HG03060 (cell line): ENCODE results near the gene MAP2K5.
"Not testable (repeated sequence)": the region's sequence is repeated elsewhere in the genome, so short reads cannot be mapped to it uniquely, and the experiment has no call there.

Experiments used
- ATAC-seq: cut with Tn5 transposase; IDR thresholded peaks from one replicate; pipeline ENCODE4 v1.9.1; 2021; ENCODE audit warnings: low read depth, moderate number of reproducible peaks; ENCODE audit not compliant: unreplicated experiment

MAP2K5 gene

DNA sequence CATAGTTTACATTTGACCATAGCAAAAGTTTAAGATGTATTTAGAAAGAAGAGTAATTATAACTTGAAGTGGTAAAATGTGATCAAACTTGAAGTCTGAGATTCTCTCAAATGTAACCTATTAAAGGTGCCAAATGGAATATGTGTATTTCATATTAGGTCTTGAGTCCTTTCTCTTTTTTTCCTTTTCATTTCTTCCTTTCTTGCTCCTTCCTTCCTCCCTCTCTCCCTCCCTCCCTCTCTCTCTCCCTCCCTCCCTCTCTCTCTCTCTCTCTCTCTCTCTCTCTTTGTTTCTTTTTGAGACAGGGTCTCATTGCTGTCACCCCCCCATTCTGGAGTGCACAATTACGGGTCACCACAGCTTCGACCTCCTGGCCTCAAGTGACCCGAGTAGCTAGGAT, 47.7 kb downstream of the MAP2K5 start:
- ATAC-seq = no peak

DNA sequence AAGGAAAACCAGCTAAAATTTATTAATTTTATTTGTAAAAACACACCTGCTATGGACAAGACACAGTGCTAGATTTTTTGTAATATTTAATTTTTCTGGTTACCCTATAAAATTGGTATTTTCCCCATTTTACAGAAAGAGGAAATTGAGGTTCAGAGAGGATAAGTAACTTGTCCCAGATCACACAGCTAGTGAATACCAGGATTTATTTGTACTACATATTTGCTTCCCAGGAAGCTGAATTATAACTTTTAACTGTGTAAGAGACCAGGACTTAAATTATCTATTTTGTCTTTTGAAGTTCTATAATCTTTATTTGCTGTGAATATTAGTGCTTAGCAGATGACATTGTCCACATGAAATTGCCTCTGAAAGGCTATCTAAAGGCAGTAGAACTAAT, 49.7 kb downstream of the MAP2K5 start:
- no peak for ATAC-seq

DNA sequence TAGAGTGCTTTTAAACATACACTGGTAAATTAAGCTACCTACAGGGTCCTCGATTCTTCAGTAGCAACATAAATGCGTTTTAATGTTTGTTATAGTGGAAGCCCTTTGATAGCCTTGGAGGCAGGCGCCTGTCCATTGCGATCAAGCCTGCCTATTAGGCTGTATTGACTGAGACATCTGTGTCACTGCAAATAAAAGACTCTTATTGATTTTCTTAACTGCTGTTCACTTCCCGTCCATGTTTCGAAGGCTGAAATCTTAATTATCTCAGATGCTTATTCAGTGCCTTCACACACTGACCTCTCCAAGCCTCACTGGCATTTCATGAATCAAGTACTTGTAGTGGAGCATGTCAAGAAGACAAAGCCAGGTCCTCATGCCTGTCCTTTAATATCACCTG, 51.1 kb downstream of the MAP2K5 start:
- ATAC-seq = no peak

DNA sequence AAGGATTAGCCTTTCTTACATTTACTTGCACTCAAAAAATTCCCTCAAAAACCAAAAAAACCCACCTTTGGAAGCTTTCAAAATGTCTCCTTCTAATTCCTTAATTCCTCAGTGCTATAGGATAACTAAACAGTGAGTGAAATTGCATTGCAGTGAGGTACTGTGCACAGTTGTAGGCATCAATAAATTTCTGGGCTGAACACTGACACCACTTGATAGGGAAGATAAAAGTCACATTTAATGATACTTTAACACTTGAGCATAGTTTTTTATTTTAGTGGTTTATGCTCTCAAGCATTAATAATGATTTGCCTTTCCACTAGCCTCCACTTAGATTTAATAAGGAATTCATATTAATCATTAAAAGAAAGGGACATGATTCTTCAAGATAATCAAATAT, 52.3 kb downstream of the MAP2K5 start:
- no peak for ATAC-seq

DNA sequence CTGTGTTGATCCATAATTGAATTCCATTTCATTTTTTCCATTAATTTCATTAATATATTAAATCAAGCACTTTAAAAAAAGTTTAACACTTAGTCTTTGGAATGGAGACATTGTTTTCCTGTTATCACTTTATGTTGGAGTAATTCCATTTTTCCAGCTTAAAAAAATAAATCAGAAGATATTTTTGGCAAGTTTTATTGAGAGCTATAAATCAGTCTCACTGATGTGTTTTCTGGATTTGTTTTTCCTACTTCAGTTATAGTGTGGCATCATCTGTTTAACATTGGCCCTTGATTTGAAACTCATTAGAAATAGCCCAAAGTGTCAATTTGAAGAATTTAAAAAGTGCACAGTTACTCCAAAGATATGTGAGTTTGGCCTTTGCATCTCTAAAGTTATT, 53.1 kb downstream of the MAP2K5 start:
- no peak for ATAC-seq

DNA sequence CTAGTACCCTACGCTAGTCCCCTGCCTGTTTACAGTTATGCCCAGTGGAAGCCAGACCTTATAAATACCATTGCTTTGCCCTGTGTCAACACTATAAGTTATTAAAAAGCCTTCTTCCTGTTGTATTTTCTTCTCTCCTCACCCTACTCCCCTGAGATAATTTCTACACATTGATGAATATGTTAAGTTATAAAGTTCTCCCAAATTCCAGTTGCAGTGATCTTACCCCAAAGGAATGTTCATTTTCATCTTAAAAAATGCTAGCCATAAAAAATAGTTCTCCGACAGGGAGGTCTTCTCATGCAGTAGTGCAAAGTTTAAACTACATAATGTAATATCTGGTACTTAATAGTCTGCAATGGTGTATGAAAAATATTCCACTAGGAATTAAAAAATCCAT, 58.6 kb downstream of the MAP2K5 start:
- no peak for ATAC-seq

DNA sequence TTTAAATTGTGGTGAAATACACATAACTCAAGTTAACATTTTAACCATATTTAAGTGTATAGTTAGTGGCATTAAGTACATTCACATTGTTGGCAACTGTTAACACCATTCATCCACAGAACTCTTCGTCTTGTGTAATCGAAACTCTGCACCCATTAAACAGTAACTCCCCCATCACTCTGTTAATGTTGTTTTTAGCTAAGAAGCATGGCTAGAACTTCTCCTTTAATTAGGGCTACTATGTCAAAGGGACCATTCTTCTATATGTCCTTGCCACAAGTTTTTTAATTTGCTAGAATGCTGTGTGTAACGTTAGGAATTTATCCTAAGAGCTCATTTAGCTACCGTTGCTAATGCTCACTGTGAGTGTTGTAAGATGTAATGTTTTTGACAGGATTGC, 60.6 kb downstream of the MAP2K5 start:
- no peak for ATAC-seq

DNA sequence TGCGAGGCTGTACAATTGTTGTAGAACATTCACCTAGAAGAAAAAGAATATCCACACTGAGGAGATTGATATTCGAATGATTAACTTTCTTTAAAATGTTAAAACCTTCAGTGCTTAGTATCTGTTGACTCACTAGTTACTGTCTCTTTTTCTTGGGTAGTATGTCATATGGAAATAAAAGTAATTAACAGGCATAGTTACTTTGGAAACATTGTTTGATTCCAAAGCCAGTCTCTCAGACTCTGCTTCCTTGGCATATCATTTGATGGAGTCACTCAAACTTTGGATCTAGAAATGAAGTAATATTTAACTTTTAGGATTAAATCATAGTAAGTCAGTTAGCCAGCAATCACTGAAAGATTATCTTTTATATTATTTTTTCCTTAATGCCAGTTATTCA, 63.4 kb downstream of the MAP2K5 start:
- ATAC-seq = no peak

DNA sequence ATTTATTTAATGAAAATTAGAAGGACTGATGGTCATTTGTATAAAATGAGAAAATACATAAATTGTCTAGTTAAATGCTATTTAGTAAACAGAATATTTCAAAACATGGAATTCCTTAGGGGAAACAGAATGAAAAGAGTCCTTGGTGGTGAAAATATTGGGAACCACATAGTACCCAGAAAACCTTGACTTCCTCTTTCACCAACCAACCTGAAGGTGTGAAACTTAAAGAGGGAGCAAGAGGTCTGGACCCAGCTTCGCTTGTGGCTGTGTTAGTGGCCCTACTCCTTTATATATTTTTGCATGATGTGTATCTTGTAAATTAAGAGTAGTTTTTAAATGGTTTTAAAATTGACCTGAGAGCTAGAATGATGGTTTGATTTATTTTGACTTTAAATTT, 64.2 kb downstream of the MAP2K5 start:
- no peak for ATAC-seq

DNA sequence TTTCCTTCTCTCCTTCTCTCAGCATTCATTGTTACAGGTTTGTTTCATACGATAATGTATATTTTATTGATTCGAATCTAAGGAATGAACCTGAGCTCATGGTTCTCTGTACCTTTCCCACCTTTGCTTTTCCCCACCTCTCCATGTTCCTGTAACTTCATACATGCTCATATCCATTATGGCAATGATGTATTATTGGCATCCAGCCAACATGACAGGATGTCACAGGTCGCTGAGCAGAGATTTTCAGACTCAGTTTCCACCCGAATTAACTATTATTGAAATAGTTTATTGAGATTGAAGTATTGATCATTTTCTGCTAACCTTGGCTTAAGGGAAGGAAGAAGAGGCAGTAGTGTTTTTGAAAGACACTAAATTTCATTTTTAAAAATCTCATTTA, 64.8 kb downstream of the MAP2K5 start:
- no peak for ATAC-seq

DNA sequence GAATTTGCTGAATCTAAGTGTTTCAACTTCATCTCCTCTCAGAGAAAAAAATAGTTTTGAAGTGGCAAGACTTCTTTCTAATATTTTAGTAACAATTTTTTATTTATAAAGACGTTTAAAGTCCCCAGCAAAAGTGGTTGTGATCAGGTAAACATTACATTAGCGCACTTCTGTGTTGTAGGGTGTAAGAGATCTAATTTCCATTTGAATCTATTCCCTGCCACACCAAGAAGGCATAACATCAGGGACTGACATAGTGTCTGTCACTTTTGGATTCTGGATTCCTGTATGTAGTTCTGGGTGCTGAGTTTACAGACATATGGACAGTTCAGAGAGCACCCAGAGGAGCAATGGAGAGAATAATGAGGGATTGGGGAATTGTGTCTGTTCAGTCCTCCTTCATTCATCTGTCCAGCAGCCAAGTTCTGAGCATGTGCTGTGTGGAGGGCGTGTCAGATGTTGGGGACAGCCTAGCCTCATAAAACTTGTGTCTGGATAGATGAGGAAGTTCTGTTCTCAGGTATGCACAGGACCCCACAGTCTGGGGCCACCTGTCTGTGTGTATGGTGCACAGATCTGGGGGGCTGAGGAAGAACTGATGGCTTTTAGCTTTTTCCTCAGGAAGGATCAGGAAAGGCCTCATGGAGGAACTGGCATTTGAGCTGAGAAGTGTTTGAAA, 65.6 kb downstream of the MAP2K5 start:
- no peak for ATAC-seq

DNA sequence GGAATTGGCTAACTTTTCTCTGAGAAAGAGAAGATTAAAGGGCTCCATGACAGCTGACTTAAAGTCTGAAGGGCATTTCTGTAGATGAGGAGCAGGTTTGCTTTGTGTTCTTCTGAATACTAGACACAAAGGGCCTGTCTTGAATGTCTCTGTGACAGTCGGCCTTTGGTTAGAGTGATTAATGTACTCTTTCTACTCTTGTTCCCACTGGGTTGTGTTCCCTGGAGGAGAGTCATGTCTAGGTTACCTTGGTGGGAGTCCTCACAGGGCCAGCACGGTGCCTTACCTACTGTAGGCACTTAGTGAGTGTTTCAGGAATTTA, 66.1 kb downstream of the MAP2K5 start:
- ATAC-seq = no peak

DNA sequence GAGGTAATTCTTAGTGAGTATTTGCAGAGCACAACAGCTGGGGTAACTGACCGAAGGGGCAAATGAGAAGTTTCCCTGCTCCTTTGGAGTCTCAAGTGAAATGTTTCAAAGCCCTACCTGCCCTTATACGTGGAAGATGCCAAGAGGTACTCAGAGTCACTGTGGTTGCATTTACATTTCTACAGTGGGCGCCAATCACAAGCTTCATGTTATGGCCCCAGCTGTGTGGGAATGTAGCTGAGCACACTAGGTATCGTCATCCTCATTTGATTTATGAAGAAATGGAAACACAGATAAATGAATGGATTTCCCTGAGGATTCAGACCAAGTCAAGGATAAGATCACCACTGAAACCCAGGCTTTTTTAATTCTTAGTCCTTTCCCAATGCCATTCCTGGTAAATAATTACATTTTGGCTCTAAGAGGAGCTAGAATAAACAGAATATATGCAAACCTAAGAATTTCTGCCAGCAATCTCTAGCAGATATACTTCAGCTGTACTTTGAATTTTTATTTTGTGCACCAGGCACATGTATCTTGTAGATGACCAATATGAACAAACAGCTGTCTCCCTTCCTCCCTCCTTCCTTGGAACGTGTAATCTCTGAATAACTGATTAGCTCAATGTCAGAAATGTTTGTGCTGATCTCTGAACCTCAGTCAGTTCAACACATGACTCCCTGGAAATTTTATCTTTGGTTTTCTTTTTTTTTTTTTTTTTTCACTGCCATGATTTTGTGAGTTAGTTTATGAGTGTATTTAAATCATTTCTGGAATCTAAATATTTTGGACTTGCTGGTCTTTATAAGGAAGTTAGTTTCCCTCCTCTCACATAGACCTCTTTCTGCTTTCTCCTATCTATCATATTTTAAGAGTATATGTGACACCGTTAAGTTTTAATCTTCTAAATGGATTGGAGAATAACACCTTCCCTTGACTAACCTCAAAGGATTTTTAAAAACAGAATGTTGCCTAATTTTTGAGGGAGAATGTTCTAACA, 69.2 kb downstream of the MAP2K5 start:
- ATAC-seq = no peak

DNA sequence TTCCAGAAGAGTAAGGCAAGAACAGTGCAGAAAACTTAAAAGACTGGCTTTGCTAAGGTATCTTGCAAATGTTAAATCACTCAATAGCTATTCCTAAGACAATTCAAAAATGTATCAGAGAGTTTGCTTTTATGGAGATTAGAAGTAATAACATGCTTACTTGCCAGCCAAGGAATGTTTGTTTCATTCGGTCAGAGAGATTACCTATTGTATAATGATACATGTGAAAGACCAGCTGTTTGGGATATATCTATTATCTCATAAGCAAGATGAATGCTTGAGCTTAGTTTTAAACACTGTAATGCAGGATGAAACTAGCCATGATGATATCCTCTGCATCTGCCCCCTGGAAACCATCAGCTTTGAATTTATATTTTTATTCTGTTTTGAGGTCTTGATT, 70.7 kb downstream of the MAP2K5 start:
- no peak for ATAC-seq

DNA sequence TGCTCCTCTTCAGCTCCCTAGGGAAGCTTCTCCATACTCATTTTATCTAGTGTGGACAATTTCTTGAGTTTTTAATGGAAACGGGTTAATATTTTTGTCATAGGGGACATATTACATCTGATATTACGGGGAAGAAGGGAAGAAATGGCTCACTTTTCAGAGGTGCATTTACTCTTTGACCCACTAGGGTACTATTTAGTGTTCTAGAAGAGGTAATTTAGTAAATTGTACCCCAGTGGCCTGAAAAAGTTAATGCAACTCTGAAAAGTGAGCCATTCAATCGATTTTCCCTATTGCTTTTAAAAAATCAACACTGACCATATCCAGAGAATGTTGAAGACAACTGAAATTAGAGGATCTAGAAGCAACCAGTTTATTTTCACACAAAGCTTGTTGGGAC, 71.2 kb downstream of the MAP2K5 start:
- no peak for ATAC-seq

DNA sequence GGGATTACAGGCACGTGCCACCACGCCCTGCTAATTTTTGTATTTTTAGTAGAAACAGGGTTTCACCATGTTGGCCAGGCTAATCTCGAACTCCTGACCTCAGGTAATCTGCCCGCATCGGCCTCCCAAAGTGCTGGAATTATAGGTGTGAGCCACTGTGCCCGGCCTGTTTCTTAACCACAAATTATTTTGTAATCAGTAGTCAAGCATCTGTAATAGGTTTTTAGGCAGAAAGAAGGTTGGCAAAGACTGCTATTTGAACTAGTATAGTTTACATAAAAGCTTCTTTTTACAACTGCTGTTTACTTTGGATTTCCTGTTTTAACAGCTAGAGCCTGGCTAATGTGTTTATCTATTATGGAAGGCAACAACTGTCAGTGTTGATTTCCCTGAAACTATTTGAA, 72.6 kb downstream of the MAP2K5 start:
- not testable (repeated sequence) for ATAC-seq

DNA sequence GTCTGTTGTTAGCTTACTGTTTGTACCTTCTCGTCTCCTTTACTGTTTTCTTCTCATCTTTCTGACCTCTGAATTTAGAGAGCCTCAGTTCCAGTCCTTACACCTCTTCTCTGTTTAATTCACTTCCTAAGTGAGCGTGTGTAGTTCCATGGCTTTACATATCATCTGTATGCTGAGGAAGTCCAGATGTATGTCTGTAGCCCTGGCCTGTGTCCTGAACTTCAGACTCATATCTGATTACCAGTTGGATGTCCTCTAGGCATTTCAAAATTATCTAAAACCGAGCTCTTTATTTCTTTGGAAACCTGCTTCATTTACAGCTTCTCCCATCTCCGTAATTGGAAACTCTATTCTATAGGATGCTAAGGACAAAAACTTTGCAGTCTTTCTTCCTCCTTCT, 75.8 kb downstream of the MAP2K5 start:
- ATAC-seq = no peak

DNA sequence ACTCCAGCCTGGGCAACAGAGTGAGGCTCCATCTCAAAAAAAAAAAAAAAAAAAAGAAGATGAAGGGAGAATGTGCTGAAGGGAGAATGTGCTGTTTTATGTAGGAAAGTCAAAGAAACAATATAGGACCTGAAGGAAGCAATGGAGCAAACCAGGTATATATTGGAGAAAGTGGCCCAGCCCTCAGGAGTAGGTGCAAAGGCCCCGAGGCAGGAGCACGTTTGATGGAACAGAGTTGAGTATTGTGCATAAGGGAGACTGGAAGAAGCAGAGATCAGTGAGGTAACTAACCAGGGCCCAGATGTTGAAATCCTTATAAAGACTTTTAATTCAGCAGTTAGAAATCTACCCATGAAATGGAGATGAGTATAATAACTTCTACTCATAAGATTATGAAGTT, 79.6 kb downstream of the MAP2K5 start:
- ATAC-seq = no peak

DNA sequence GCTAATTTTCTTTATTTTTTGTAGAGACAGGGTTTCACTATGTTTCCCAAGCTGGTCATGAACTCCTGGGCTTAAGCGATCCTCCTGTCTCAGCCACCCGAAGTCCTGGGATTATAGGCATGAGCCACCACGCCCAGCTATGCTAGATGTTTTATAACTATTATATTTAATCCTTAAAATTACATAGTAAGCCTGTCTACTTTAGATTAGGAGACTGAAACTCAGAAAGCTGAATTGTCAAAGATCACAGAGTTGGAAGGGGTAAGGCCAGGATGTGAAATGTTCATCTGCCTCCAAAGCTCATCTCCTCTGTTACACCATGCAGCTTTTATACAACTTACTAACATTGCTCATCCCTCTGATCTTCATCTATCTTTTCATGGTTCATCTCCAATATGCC, 89.8 kb downstream of the MAP2K5 start:
- ATAC-seq = no peak

DNA sequence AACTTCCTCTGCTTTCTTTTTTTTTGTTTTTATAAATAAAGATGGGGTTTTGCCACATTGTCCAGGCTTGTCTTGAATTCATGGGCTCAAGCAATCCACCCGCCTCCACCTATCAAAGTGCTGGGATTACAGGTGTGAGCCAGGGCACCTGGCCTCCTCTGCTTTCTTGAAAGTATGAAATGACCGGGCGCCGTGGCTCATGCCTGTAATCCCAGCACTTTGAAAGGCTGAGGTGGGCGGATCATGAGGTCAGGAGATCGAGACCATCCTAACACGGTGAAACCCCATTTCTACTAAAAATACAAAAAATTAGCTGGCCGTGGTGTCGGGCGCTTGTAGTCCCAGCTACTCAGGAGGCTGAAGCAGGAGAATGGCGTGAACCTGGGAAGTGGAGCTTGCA, 93.4 kb downstream of the MAP2K5 start:
- ATAC-seq = not testable (repeated sequence)

DNA sequence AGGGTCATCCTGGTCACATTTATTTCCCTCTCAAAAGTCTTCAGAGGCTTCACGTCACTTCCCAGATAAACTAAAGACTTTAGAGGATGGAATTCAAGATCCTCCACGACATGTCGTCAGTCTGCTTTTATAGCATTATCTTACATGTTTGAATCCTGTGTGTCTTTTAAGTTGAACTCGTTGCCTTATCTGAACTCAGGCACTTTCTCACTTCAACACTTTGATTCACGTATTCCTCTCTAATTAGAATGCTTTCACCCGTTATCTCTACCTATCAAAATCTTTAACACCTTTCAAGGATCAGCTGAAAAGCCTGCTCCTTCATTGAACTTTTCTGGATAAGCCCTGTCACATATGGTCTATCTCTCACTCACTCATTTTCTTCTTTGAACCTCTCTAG, 97.1 kb downstream of the MAP2K5 start:
- no peak for ATAC-seq

DNA sequence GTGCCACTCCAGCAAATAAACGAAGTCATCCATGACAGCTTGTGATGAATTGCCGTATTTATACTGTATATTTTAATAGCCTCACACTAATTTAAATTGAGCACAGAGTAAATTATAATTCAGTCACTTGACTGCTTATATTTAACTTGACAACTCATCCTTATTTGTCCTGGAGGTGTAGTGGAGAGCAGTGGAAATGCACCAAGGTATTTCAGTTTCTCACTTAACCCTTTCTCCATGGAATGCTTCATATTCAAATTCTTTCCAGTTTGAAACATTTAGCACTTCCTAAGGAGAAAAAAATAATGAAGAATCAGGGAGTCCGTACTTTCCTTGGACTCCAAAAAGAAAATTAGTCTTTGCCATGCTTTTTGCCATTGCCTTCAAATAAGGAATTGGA, 99.0 kb downstream of the MAP2K5 start:
- no peak for ATAC-seq
